HUES64 (cell line): ENCODE measurements around the gene TEX11.
"Not testable (repeated sequence)": the region's sequence is repeated elsewhere in the genome, so short reads cannot be mapped to it uniquely, and the experiment has no call there.

Source experiments
- H3K27ac ChIP-seq: 2 replicates; pipeline ENCODE4 v1.7.0; 2013; ENCODE audit warnings: low read depth, low read length, inconsistent platforms
- H3K27me3 ChIP-seq: 2 replicates; pipeline ENCODE4 v1.6.1; 2013; ENCODE audit warnings: mild to moderate bottlenecking, low read length; ENCODE audit not compliant: insufficient read depth
- H3K36me3 ChIP-seq: 2 replicates; pipeline ENCODE4 v1.6.1; 2013; ENCODE audit warnings: mild to moderate bottlenecking, low read length; ENCODE audit not compliant: insufficient read depth
- H3K4me1 ChIP-seq: 2 replicates; pipeline ENCODE4 v1.6.1; 2013; ENCODE audit warnings: mild to moderate bottlenecking, low read length, moderate library complexity; ENCODE audit not compliant: insufficient read depth
- H3K4me3 ChIP-seq: 2 replicates; pipeline ENCODE4 v1.5.1; 2013; ENCODE audit warnings: mild to moderate bottlenecking, low read length, moderate library complexity
- H3K9ac ChIP-seq: 2 replicates; pipeline ENCODE4 v1.6.1; 2013; ENCODE audit warnings: mild to moderate bottlenecking, low read depth, low read length
- H3K9me3 ChIP-seq: 2 replicates; pipeline ENCODE4 v1.6.1; 2013; ENCODE audit warnings: low read depth, low read length; ENCODE audit not compliant: insufficient read depth
- WGBS: fragments of 150-250, 120-280 bp; methylation state at CpG from one replicate; pipeline ENCODE4 v1.1.7; 2013; ENCODE audit warnings: missing lambda C conversion rate; 5-methylcytosine and 5-hydroxymethylcytosine counted together

Gene TEX11

GRCh38 chrX:70592091-70592490, 316.4 kb downstream of the TEX11 start:
- no peaks in the 10 kb centered on the region for H3K9me3 ChIP-seq
- no peak overlapping the region for H3K27ac ChIP-seq
- no peak overlapping the region for H3K9ac ChIP-seq
- H3K4me1 ChIP-seq = no peaks in the 10 kb centered on the region
- no CpG with 5 or more reads among the region's 1 CpG for WGBS
- no peaks in the 10 kb centered on the region for H3K36me3 ChIP-seq
- H3K4me3 ChIP-seq = no peak overlapping the region
- H3K27me3 ChIP-seq = no peaks in the 10 kb centered on the region

DNA sequence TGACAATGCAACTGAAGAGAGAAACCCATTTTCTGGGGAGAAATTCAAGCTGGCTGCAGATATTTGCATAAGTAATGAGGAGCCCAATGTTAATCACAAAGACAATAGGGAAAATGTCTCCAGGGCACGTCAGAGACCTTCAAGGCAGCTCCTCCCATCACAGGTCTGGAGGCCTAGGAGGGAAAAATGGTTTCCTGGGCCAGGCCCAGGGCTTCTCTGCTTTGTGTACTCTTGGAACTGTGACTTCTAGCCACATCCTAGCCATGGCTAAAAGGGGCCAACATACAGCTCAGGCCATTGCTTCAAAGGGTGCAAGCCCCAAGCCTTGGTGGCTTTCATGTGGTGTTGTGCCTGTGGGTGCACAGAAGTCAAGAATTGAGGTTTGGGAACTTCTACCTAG, 321.4 kb downstream of the TEX11 start:
- WGBS = 62% methylated on average over 1 of the region's 1 CpG
- H3K9me3 ChIP-seq, H3K9ac ChIP-seq, H3K4me3 ChIP-seq, H3K27ac ChIP-seq, H3K36me3 ChIP-seq, H3K27me3 ChIP-seq, H3K4me1 ChIP-seq: not testable (repeated sequence)

- H3K9ac ChIP-seq = no peak overlapping the region
- no peak overlapping the region for H3K27ac ChIP-seq
- no peak overlapping the region for H3K4me3 ChIP-seq
- 70% methylated on average over 1 of the region's 4 CpGs for WGBS
- no peaks in the 10 kb centered on the region for H3K4me1 ChIP-seq
- no peaks in the 10 kb centered on the region for H3K36me3 ChIP-seq
- H3K9me3 ChIP-seq = no peaks in the 10 kb centered on the region
- no peaks in the 10 kb centered on the region for H3K27me3 ChIP-seq
Measured at GRCh38 chrX:70577442-70577841, 331.1 kb downstream of the TEX11 start.

- not testable (repeated sequence) for H3K9me3 ChIP-seq, H3K36me3 ChIP-seq
- WGBS = 94% methylated on average over 16 of the region's 21 CpGs
Measured at GRCh38 chrX:70569922-70570576, 338.5 kb downstream of the TEX11 start.

GRCh38 chrX:70554948-70555347, 353.6 kb downstream of the TEX11 start:
- Histone ChIP-seq H3K36me3 (no peaks in the 10 kb centered on the region), H3K4me3 (no peak overlapping the region), H3K4me1 (no peaks in the 10 kb centered on the region), H3K9ac (no peak overlapping the region), H3K27ac (no peak overlapping the region), H3K27me3 (no peaks in the 10 kb centered on the region), H3K9me3 (no peaks in the 10 kb centered on the region)
- 95% methylated on average over 4 of the region's 5 CpGs for WGBS

More at GRCh38 chrX:70569922-70570576, 338.5 kb downstream of the TEX11 start:
- not testable (repeated sequence) for H3K4me3 ChIP-seq, H3K9ac ChIP-seq, H3K4me1 ChIP-seq, H3K27ac ChIP-seq, H3K27me3 ChIP-seq

- no peaks in the 10 kb centered on the region for H3K4me1 ChIP-seq
- no peaks in the 10 kb centered on the region for H3K36me3 ChIP-seq
- no CpG with 5 or more reads among the region's 2 CpGs for WGBS
- H3K4me3 ChIP-seq = no peak overlapping the region
- H3K9ac ChIP-seq = no peak overlapping the region
- H3K9me3 ChIP-seq = no peaks in the 10 kb centered on the region
- no peaks in the 10 kb centered on the region for H3K27me3 ChIP-seq
- H3K27ac ChIP-seq = no peak overlapping the region
Measured at GRCh38 chrX:70554523-70554922, 354.0 kb downstream of the TEX11 start.

- no CpG with 5 or more reads among the region's 2 CpGs for whole genome bisulfite sequencing
Measured at GRCh38 chrX:70554081-70554480, 354.4 kb downstream of the TEX11 start.

DNA sequence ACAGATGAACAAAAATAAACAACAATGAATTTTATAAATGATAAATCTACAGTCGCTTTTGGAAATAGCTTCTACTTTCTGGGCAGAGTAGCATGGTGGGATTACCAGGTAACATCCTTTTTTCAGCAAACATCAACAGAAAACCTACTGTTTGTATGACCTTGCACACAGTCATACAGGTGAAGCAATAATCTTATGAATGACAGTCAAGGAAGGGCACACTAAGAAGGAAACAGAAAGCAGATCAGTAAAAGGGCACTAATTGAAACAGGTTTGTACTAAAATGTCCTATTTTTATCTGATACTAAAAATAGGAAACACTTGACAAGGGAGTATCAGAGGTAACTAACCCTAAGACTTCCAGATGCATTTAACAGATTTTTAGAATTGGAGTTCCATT, 355.0 kb downstream of the TEX11 start:
- H3K9ac ChIP-seq = no peak overlapping the region
- no peaks in the 10 kb centered on the region for H3K9me3 ChIP-seq

More at GRCh38 chrX:70554081-70554480, 354.4 kb downstream of the TEX11 start:
- Histone ChIP-seq H3K27ac (no peak overlapping the region), H3K4me3 (no peak overlapping the region), H3K27me3 (no peaks in the 10 kb centered on the region), H3K36me3 (no peaks in the 10 kb centered on the region), H3K4me1 (no peaks in the 10 kb centered on the region), H3K9me3 (no peaks in the 10 kb centered on the region), H3K9ac (no peak overlapping the region)

DNA sequence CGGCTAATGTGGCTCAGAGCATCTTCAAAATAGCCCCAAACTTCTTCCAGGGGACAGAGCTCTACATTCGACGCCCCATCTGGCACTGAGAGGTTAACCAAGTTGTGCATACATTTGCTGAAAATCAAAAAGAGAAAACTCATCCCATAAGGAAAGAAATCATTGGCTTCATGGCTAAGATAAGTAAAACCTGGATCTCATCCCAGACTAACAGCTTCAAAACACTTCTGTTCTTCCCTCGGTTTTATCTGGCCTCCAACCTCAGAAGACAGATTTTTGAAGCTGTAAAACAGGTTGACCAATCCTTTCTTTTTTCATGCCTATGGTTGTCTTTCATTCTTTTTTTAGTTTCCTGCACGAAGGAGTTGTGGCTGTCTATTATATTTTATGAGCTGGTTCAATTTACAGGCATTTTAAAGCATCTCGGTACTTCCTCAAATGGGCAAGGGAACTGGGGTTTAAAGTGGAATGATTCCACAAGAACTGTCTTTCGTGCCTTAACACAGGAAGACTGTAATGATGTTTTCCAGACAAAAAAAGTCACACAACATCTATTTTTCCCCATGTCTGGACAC, 356.3 kb downstream of the TEX11 start:
- H3K4me3 ChIP-seq = no peak overlapping the region
- H3K4me1 ChIP-seq = no peaks in the 10 kb centered on the region
- H3K36me3 ChIP-seq = no peaks in the 10 kb centered on the region
- no peak overlapping the region for H3K9ac ChIP-seq
- no peaks in the 10 kb centered on the region for H3K9me3 ChIP-seq
- H3K27me3 ChIP-seq = no peaks in the 10 kb centered on the region
- WGBS = 89% methylated on average over 6 of the region's 7 CpGs
- no peak overlapping the region for H3K27ac ChIP-seq

More for the DNA sequence above, 355.0 kb downstream of the TEX11 start:
- H3K4me1 ChIP-seq = no peaks in the 10 kb centered on the region
- H3K27ac ChIP-seq = no peak overlapping the region
- no peaks in the 10 kb centered on the region for H3K27me3 ChIP-seq
- H3K4me3 ChIP-seq = no peak overlapping the region
- no CpG with 5 or more reads among the region's 1 CpG for WGBS
- H3K36me3 ChIP-seq = no peaks in the 10 kb centered on the region

GRCh38 chrX:70549429-70549828, 359.1 kb downstream of the TEX11 start:
- Histone ChIP-seq H3K9me3 (no peaks in the 10 kb centered on the region), H3K4me1 (no peaks in the 10 kb centered on the region)
- 95% methylated on average over 3 of the region's 3 CpGs for WGBS

GRCh38 chrX:70535198-70535597, 373.3 kb downstream of the TEX11 start:
- no peak overlapping the region for H3K9ac ChIP-seq
- H3K9me3 ChIP-seq = no peaks in the 10 kb centered on the region
- H3K4me3 ChIP-seq = no peak overlapping the region
- WGBS = no CpG with 5 or more reads among the region's 1 CpG
- no peaks in the 10 kb centered on the region for H3K4me1 ChIP-seq
- H3K27ac ChIP-seq = no peak overlapping the region
- no peaks in the 10 kb centered on the region for H3K36me3 ChIP-seq
- H3K27me3 ChIP-seq = no peaks in the 10 kb centered on the region

More at GRCh38 chrX:70549429-70549828, 359.1 kb downstream of the TEX11 start:
- Histone ChIP-seq H3K4me3 (no peak overlapping the region), H3K27me3 (no peaks in the 10 kb centered on the region), H3K9ac (no peak overlapping the region), H3K27ac (no peak overlapping the region), H3K36me3 (no peaks in the 10 kb centered on the region)
